K562 (cell line): ENCODE data around the gene GRIK3. TPM values are rescaled to one million over a fixed set of nuclear protein-coding genes. Genes with fewer than 3 reads are reported as not detected.

Experiments
- ATAC-seq: fragments of 200-7000 bp; cut with Tn5 transposase; 3 replicates; pipeline ENCODE4 v1.9.1; 2020; ENCODE audit warnings: moderate library complexity
- BruUV-seq: library from RNA; stranded (reverse); fragments of 400-500 nt; replicated peaks from 2 replicates; lab custom pipeline; 2021; lab: Mats Ljungman, UMichigan
- CTCF ChIA-PET: fragments of 300-600 bp; formaldehyde crosslinking; extraction: SDS; loops from one replicate; lab custom pipeline; 2021; ENCODE audit warnings: low intra/inter-chr PET ratio; lab: Yijun Ruan, JAX
- POLR2A ChIA-PET: fragments of 300-600, 350-650 bp; sonication (Branson Sonifier 250); formaldehyde crosslinking; extraction: SDS; loops from one replicate; lab custom pipeline; 2021; ENCODE audit warnings: antibody characterized with exemption, inconsistent platforms; lab: Yijun Ruan, JAX
- DNase-seq, 4 experiments: peaks; one replicate each; pipeline versions ENCODE4 v3.0.0 to v3.0.0-alpha.2; 2011 to 2018; ENCODE audit warnings: low spot score in 3 of 4, mixed read lengths in 3 of 4; ENCODE audit errors: extremely low read depth in 1 of 4
- FAIRE-seq: peaks from 2 replicates; lab custom pipeline; 2011; peaks lifted over from hg19 to GRCh38; lab: Jason Lieb, UNC
- H2AFZ ChIP-seq: 2 replicates; pipeline ENCODE4 v1.6.0; 2011; ENCODE audit warnings: low read depth, low read length, control low read depth, inconsistent platforms
- H3K27ac ChIP-seq: fragments of 200-600 bp; 3 replicates; pipeline ENCODE4 v1.8.0; 2011; ENCODE audit warnings: low read depth, mild to moderate bottlenecking, control low read depth, inconsistent platforms, low read length, moderate library complexity, mixed read lengths; ENCODE audit errors: extremely low read depth
- H3K27me3 ChIP-seq, 2 experiments: fragments of 300-600 bp in 1 of 2; 2 replicates in 1 of 2; 3 replicates in 1 of 2; pipeline versions ENCODE4 v1.6.0 to v1.8.0; 2011; ENCODE audit warnings: inconsistent platforms in 2 of 2, low read length in 2 of 2, mild to moderate bottlenecking in 1 of 2, mixed read lengths in 1 of 2, moderate library complexity in 1 of 2; ENCODE audit not compliant: control insufficient read depth in 2 of 2, insufficient read depth in 2 of 2
- H3K36me3 ChIP-seq: fragments of 300-600 bp; 3 replicates; pipeline ENCODE4 v1.8.0; 2011; ENCODE audit warnings: mild to moderate bottlenecking, low read length, inconsistent platforms; ENCODE audit not compliant: control insufficient read depth, insufficient read depth
- H3K4me1 ChIP-seq, 2 experiments: fragments of 200-600 bp in 1 of 2; replicated peaks in 1 of 2; 2 replicates in 1 of 2; 3 replicates in 1 of 2; pipeline versions ENCODE4 v1.5.1 to v1.8.0; 2011; ENCODE audit warnings: inconsistent platforms in 2 of 2, low read length in 2 of 2, mild to moderate bottlenecking in 1 of 2, mixed read lengths in 1 of 2, moderate library complexity in 1 of 2; ENCODE audit not compliant: control insufficient read depth in 2 of 2, insufficient read depth in 2 of 2
- H3K4me2 ChIP-seq: 2 replicates; pipeline ENCODE4 v1.6.1; 2011; ENCODE audit warnings: low read length, control low read depth, inconsistent platforms, mixed read lengths; ENCODE audit not compliant: insufficient read depth
- H3K4me3 ChIP-seq: fragments of 200-600 bp; sonication (generic), shearing (Covaris generic); 2 replicates; pipeline ENCODE4 v1.5.1; 2016; ENCODE audit warnings: control low read depth, inconsistent platforms
- H3K79me2 ChIP-seq: fragments of 200-600 bp; 3 replicates; pipeline ENCODE4 v1.8.0; 2011; ENCODE audit warnings: low read length, inconsistent platforms; ENCODE audit not compliant: control insufficient read depth, insufficient read depth
- H3K9ac ChIP-seq, 2 experiments: 2 replicates each; pipeline versions ENCODE4 v1.6.0 to v1.6.1; 2011; ENCODE audit warnings: low read depth in 2 of 2, low read length in 2 of 2, control low read depth in 1 of 2, inconsistent platforms in 1 of 2, mild to moderate bottlenecking in 1 of 2, mixed read lengths in 1 of 2; ENCODE audit not compliant: insufficient read depth in 1 of 2
- H3K9me1 ChIP-seq: one replicate; pipeline ENCODE4 v1.6.0; 2011; ENCODE audit warnings: inconsistent platforms, mild to moderate bottlenecking, low read length, moderate library complexity; ENCODE audit not compliant: control insufficient read depth, insufficient read depth
- H3K9me3 ChIP-seq: replicated peaks from 2 replicates; pipeline ENCODE4 v1.5.1; 2011; ENCODE audit warnings: low read depth, low read length, inconsistent platforms; ENCODE audit not compliant: control insufficient read depth, insufficient read depth
- H4K20me1 ChIP-seq: replicated peaks from 2 replicates; pipeline ENCODE4 v1.6.1; 2011; ENCODE audit warnings: low read length, inconsistent platforms, mixed read lengths; ENCODE audit not compliant: control insufficient read depth, insufficient read depth
- NFIC ChIP-seq: fragments of 450-650 bp; IDR thresholded peaks from 2 replicates; pipeline ENCODE4 v1.6.1; 2017; ENCODE audit warnings: mild to moderate bottlenecking, inconsistent platforms
- RNF2 ChIP-seq: sonication (generic); IDR thresholded peaks from 2 replicates; pipeline ENCODE4 v1.6.1; 2016
- SMARCB1 ChIP-seq: IDR thresholded peaks from 2 replicates; pipeline ENCODE4 v1.6.1; 2011; ENCODE audit warnings: improper control_type of control experiment, low read depth; ENCODE audit not compliant: insufficient read length
- SMC3 ChIP-seq: conservative IDR thresholded peaks from 2 replicates; pipeline ENCODE4 v1.6.1; 2011; ENCODE audit warnings: low read depth, low read length, improper control_type of control experiment; ENCODE audit not compliant: insufficient read depth
- ZSCAN29 ChIP-seq: fragments of 450-650 bp; IDR thresholded peaks from 2 replicates; pipeline ENCODE4 v1.6.1; 2017
- WGBS: fragments of 100-300 bp; shearing (Covaris generic); methylation state at CpG from one replicate; pipeline ENCODE4 v1.1.6; 2016; ENCODE audit warnings: low coverage, mixed read lengths; ENCODE audit not compliant: insufficient coverage; ENCODE audit errors: missing lambda C conversion rate; 5-methylcytosine and 5-hydroxymethylcytosine counted together
- in situ Hi-C: fragments of 300-500 bp; cut with MboI; formaldehyde crosslinking; loops from 4 replicates; pipeline ENCODE4 v1.15.0; 2018; ENCODE audit warnings: inconsistent platforms, mixed read lengths
- intact Hi-C: fragments of 100-400 bp; cut with micrococcal nuclease; formaldehyde crosslinking; loops from 2 replicates; pipeline ENCODE4 v1.14.2; 2022
- polyA plus RNA-seq, 8 experiments: library from polyadenylated mRNA; depleted of rRNA in 4 of 8; stranded (reverse) in 5 of 8; unstranded in 3 of 8; fragments of >200 nt; fragmentation: Nextera tagmentation in 2 of 8; fragmentation: Illumina TruSeq in 1 of 8; extraction: Ambion mirVana in 2 of 8; extraction: Trizol in 1 of 8; gene quantifications; 2 replicates each; pipeline versions ENCODE4 v1.2.1 to v1.2.3, GENCODE V29; 2011 to 2014; ENCODE audit warnings: inconsistent platforms in 1 of 8, missing spikeins in 1 of 8
- total RNA-seq, 7 experiments: library from RNA; depleted of rRNA in 6 of 7; stranded (reverse); fragments of >200 nt in 6 of 7; fragmentation: Illumina TruSeq in 2 of 7; extraction: Trizol in 2 of 7; gene quantifications; 2 replicates each; pipeline versions ENCODE4 v1.2.1 to v1.2.3, GENCODE V29; 2011 to 2021; ENCODE audit warnings: low replicate concordance in 1 of 7
- TF ChIP-seq, protein P1 (sequence below): fragments of 450-650 bp; IDR thresholded peaks from 2 replicates; pipeline ENCODE4 v1.6.1; 2016; ENCODE audit warnings: mild to moderate bottlenecking

Gene GRIK3
- total and polyA plus RNA-seq, 9 of the 15 experiments (the other 6 are each of a cell fraction or from before 2014, with no cell fraction given): not detected

DNA sequence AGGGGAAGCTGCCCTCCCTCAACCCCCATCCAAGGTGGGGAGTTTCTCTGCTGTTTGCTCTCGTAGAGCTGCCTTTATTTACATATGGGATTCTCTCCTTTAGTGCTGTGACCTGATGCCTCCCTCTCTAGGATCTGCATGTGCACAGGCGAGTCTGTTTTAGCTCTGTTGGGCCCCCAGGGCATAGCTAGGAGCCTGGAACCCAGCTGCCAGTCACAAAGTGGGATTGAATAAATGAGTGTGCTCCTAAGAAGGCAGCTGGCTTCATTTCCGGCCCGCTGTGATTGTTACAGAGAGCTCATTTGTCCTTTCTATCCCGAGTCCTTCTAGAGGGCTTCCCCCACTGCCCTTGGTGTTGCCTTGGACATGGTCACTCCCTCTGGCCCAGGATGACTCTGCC is 176.6 kb downstream of the GRIK3 start:
- no peaks in the 10 kb centered on the region for H3K9me1 ChIP-seq
- H3K4me2 ChIP-seq: no peak overlapping the region
- H3K4me3 ChIP-seq: no peak overlapping the region
- WGBS: 2% methylated on average over 5 of the region's 5 CpGs
- peaks cover 32 to 58% of the 10 kb centered on the region in 2 experiments; a peak in 4 of 5 replicates for H3K27me3 ChIP-seq
- H3K9me3 ChIP-seq: no peaks in the 10 kb centered on the region
- no peak overlapping the region for H2AFZ ChIP-seq
- intact Hi-C loops (no loop called here), in situ Hi-C loops (no loop called here)
- no peak for TF ChIP-seq NFIC
- TF ChIP-seq, protein P1, sequence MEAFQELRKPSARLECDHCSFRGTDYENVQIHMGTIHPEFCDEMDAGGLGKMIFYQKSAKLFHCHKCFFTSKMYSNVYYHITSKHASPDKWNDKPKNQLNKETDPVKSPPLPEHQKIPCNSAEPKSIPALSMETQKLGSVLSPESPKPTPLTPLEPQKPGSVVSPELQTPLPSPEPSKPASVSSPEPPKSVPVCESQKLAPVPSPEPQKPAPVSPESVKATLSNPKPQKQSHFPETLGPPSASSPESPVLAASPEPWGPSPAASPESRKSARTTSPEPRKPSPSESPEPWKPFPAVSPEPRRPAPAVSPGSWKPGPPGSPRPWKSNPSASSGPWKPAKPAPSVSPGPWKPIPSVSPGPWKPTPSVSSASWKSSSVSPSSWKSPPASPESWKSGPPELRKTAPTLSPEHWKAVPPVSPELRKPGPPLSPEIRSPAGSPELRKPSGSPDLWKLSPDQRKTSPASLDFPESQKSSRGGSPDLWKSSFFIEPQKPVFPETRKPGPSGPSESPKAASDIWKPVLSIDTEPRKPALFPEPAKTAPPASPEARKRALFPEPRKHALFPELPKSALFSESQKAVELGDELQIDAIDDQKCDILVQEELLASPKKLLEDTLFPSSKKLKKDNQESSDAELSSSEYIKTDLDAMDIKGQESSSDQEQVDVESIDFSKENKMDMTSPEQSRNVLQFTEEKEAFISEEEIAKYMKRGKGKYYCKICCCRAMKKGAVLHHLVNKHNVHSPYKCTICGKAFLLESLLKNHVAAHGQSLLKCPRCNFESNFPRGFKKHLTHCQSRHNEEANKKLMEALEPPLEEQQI: no peak
- TF ChIP-seq RNF2: no peak
- TF ChIP-seq ZSCAN29: no peak
- TF ChIP-seq SMARCB1: no peak
- TF ChIP-seq SMC3: no peak
- ATAC-seq (no peak), DNase-seq (no peak), FAIRE-seq (no peak)
- no peaks in the 10 kb centered on the region for H3K79me2 ChIP-seq
- no peak overlapping the region for H3K9ac ChIP-seq
- no peaks in the 10 kb centered on the region for H3K4me1 ChIP-seq
- H3K36me3 ChIP-seq: no peaks in the 10 kb centered on the region
- CTCF ChIA-PET: no interaction called here
- BruUV-seq: no TSS peak
- peaks cover 39% of the 10 kb centered on the region; the same call in 1 of the 2 replicates for H4K20me1 ChIP-seq
- no peak overlapping the region for H3K27ac ChIP-seq
- POLR2A ChIA-PET: no interaction called here
